HL-60 (cell line): ENCODE data around the gene IMPA2.
"Not testable (repeated sequence)": the region's sequence is repeated elsewhere in the genome, so short reads cannot be mapped to it uniquely, and the experiment has no call there.

Experiments used
- CTCF ChIP-seq: IDR thresholded peaks from one replicate; pipeline ENCODE4 v1.5.1; 2011; ENCODE audit warnings: low read length, control low read depth, inconsistent platforms; ENCODE audit not compliant: insufficient read depth
- GABPA ChIP-seq: IDR thresholded peaks from 2 replicates; pipeline ENCODE4 v1.6.1; 2012; ENCODE audit warnings: low read depth
- POLR2AphosphoS5 ChIP-seq: IDR thresholded peaks from 2 replicates; pipeline ENCODE4 v1.6.1; 2012; ENCODE audit warnings: low read depth
- REST ChIP-seq: IDR thresholded peaks from 2 replicates; pipeline ENCODE4 v1.6.1; 2012; ENCODE audit warnings: low read depth; ENCODE audit not compliant: insufficient replicate concordance
- SPI1 ChIP-seq: IDR thresholded peaks from 2 replicates; pipeline ENCODE4 v1.6.1; 2012; ENCODE audit warnings: low read depth, mild to moderate bottlenecking, borderline replicate concordance

- TF ChIP-seq CTCF, GABPA, REST, POLR2AphosphoS5, SPI1: not testable (repeated sequence)
Observed at GRCh38 chr18:12039540-12039930, 58.2 kb downstream of the IMPA2 start.
